Testis (tissue), 2 donors: Measurements from ENCODE around the gene RABGAP1L.

Source experiments
- POLR2A ChIP-seq: fragments of 450-650 bp; IDR thresholded peaks from one replicate; pipeline ENCODE4 v1.6.1; 2017; ENCODE audit warnings: antibody characterized with exemption, mild to moderate bottlenecking, moderate library complexity
- TF ChIP-seq, protein P1 (sequence below), 3 experiments: fragments of 450-650 bp in 2 of 3; fragments of 200-600 bp in 1 of 3; sonication (generic) in 1 of 3; IDR thresholded peaks; one replicate each; pipeline ENCODE4 v1.5.1; 2016 to 2019; ENCODE audit warnings: antibody characterized with exemption in 3 of 3, mild to moderate bottlenecking in 2 of 3, moderate library complexity in 1 of 3

- TF ChIP-seq, protein P1, sequence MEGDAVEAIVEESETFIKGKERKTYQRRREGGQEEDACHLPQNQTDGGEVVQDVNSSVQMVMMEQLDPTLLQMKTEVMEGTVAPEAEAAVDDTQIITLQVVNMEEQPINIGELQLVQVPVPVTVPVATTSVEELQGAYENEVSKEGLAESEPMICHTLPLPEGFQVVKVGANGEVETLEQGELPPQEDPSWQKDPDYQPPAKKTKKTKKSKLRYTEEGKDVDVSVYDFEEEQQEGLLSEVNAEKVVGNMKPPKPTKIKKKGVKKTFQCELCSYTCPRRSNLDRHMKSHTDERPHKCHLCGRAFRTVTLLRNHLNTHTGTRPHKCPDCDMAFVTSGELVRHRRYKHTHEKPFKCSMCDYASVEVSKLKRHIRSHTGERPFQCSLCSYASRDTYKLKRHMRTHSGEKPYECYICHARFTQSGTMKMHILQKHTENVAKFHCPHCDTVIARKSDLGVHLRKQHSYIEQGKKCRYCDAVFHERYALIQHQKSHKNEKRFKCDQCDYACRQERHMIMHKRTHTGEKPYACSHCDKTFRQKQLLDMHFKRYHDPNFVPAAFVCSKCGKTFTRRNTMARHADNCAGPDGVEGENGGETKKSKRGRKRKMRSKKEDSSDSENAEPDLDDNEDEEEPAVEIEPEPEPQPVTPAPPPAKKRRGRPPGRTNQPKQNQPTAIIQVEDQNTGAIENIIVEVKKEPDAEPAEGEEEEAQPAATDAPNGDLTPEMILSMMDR (IDR thresholded peaks at IDR 0.05) = no peak
- no peak for TF ChIP-seq POLR2A
These were observed 629.7 kb downstream of the RABGAP1L start for GRCh38 chr1:174788981-174789380.
